LoVo (cell line): Measurements from ENCODE around the gene SEPTIN14.
"Not testable (repeated sequence)": the region's sequence is repeated elsewhere in the genome, so short reads cannot be mapped to it uniquely, and the experiment has no call there.

Experiments
- DNase-seq: peaks from one replicate; pipeline ENCODE4 v3.0.0-alpha.2; 2016; ENCODE audit warnings: low spot score

Gene SEPTIN14

DNA sequence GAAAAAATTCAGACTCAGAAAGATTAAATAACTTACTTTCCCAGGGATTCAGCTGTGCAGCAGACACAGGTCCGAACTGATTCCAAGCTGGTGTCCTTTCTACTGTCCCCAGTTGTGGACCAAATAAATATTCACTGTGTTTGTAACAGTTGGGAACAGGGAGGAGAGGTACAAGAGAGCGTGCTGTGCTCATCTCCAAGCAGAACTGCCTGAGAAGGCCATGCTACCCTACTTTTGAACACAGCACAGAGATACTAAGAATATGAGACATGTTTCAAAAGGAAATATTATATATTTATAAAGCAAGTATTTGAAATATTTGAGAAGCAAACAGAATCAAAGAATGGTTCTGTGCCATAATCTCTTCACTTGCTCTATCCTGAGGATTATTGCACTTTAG lies at the start of gene SEPTIN14:
Gene SEPTIN14 (minus strand): TSS at position 101 of the 400 bp plus-strand sequence. CDS start 756 bp downstream, outside the sequence.
- DNase-seq: not testable (repeated sequence)

DNA sequence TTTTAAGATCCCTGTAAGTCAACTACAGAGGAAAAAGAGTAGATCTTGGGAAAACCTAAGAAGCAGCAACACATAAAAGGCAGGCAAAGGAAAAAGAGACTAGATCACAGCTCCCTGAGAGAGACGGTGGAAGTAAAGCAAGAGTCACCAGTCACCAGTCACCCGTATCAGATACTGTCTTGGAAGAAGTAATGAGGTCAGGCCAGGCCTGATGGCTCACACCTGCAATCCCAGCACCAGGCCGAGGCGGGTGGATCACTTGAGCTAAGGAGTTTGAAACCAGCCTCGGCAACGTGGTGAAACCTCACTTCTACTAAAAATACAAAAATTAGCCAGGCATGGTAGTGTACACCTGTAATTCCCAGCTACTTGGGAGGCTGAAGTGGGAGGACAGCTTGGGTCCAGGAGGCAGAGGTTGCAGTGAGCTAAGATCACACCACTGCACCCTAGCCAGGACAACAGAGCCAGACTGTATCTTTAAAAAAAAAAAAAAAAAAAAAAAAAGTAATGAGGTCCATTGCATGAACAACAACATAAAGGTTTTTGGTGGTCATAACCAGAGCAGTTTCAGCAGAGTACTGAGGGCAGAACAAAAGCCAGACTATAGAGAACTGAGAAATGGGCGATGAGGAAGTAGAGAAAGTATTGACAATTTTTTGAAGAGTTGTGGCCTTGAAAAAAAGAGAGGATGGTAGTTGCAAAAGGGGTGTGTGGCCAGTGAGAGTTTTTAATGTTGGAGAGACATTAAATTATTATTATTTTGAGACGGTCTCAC lies 41.6 kb upstream of the SEPTIN14 start:
- no peak for DNase-seq

DNA sequence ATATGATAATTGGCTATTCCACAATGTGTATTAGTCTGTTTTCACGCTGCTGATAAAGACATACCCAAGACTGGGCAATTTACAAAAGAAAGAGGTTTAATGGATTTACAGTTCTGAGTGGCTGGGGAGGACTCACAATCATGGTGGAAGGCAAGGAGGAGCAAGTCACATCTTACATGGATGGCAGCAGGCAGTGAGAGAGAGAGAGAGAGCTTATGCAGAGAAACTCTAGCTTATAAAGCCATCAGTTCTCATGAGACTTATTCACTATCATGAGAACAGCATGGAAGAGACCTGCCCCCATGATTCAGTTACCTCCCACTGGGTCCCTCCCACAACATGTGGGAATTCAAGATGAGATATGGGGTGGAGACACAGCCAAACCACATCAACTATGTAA lies 38.5 kb upstream of the SEPTIN14 start:
- DNase-seq: not testable (repeated sequence)

- no peak for DNase-seq
These were observed 35.7 kb upstream of the SEPTIN14 start for GRCh38 chr7:55898287-55898686.

- DNase-seq: no peak
These were observed 32.5 kb upstream of the SEPTIN14 start for GRCh38 chr7:55895021-55895420.

- no peak for DNase-seq
These were observed 31.4 kb upstream of the SEPTIN14 start for GRCh38 chr7:55893940-55894339.

- DNase-seq: not testable (repeated sequence)
These were observed 25.8 kb upstream of the SEPTIN14 start for GRCh38 chr7:55888378-55888777.

DNA sequence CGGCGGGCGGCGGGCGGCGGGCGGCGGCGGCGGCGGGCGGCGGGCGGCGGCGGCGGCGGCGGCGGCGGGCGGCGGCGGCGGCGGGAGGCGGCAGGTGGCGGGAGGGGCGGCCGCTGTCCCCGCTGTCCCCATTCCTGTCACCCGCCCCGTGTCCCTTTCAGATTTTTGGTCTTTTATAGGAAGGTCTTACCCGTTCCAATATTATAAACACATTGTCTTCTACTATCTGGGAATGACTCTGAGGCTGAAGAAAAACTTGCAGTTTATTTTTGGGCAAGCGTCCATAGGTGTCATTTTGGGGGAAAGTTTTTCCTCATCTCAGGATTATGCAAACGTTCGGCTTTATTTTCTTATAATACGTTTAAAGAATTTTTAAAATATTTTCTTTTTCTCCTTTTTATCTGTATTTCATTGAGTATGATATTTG lies 25.3 kb upstream of the SEPTIN14 start:
- DNase-seq: peak; percentile 14

- no peak for DNase-seq
These were observed 21.8 kb upstream of the SEPTIN14 start for GRCh38 chr7:55884321-55884720.

GRCh38 chr7:55878691-55879090 lies 16.1 kb upstream of the SEPTIN14 start:
- no peak for DNase-seq

DNA sequence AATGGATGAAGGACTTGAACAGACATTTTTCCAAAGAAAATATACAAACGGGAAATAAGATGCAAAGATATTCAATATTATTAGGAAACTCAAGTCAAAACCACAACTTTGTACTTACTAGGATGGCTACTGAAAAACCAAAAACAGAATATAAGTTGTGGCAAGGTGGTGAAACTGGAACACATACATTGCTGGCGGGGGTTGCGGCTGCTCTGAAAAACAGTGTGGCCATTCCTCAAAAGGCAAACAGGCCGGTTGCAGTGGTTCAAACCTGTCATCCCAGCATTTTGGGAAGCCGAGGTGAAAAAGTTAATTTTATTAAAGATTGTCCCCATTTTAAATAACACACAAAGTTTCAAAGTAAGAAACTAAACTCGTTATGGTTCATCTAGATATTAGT lies 14.8 kb upstream of the SEPTIN14 start:
- DNase-seq: no peak

GRCh38 chr7:55873765-55874164 lies 11.2 kb upstream of the SEPTIN14 start:
- DNase-seq: no peak

DNA sequence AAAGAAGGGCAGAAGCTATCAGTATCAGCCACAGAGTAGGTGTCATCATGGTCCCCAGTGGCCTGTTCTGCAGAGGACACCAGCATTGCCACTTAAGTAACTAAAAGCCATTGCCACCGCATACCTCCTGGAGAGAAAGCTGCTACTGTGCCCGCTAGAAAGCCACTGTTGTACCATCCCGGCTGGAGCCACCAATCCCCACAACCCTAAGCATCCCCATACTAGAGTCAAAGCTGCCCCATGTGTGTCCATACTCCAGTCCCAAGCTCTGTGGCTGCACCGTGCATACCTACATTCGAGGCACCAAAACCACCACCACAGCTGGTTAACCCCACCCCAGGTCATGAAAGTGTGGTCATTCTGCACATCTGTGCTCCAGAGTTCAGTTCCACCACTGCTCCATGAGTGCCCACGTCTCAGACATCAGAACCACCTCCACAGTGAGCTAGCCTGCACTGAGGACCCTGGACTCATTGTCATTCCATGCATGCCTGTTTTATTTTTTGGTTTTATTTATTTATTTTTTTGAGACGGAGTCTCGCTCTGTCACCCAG lies 9.5 kb upstream of the SEPTIN14 start:
- no peak for DNase-seq

- not testable (repeated sequence) for DNase-seq
These were observed 6.4 kb upstream of the SEPTIN14 start for GRCh38 chr7:55868989-55869388.

GRCh38 chr7:55845164-55845563 lies 17.4 kb downstream of the SEPTIN14 start:
- DNase-seq: not testable (repeated sequence)

- DNase-seq: no peak
These were observed 24.0 kb downstream of the SEPTIN14 start for GRCh38 chr7:55838595-55838994.

DNA sequence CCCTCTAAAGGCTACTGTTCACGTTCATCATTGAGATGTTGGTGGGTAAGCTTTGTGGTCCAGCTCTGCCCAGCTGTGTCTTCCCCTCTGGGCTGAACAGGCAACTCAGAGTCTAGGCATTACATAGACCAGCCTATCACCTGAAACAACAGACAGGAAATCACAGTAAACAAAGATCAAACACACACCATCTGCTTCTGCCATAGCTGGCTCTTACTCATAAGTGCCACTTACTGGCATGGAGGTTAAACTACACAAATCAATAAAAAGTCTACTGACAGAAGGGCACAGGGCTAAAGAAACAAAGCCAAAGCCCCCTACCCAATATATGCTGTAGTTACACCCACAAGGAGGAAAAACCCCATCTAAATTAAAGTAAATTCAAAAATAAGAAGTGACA lies 35.0 kb downstream of the SEPTIN14 start:
- no peak for DNase-seq

DNA sequence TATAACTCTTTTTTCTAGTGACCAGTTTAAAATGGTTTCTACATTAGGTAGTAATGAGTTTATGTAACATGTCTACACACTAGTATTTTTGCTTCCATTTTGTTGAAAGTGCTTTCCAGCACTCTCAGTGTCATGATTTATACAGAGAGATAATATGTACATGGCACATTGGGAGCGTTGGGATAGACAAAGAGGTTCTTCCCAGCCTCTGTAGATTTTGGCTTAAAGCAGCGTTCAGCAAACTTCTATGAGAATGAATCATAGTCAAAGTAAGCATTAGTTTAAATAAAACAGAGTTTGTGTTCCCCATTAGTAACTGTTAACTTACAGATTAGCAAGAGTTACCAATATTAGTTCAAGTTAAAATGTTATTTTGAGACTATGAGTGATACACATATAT lies 43.9 kb downstream of the SEPTIN14 start:
- no peak for DNase-seq

DNA sequence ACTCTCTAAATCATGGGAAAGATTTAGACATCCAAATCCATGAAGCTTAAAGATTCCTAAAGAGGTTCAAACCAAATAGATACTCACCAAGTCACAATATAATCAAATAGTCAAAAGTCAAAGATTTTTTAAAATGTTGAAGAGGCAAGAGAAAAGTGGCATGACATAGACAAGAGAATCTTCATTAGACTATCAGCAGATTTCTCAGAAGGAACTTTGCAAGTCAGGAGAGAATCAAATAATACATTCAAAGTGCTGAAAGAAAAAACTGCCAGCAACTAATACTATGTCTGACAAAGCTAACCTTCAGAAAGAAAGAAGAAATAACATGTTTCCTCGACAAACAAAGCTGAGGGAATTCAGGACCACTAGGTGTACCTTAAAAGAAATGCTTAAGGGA lies 65.3 kb downstream of the SEPTIN14 start:
- DNase-seq: not testable (repeated sequence)

GRCh38 chr7:55794527-55794926 lies 68.0 kb downstream of the SEPTIN14 start:
- DNase-seq: peak; percentile 32

DNA sequence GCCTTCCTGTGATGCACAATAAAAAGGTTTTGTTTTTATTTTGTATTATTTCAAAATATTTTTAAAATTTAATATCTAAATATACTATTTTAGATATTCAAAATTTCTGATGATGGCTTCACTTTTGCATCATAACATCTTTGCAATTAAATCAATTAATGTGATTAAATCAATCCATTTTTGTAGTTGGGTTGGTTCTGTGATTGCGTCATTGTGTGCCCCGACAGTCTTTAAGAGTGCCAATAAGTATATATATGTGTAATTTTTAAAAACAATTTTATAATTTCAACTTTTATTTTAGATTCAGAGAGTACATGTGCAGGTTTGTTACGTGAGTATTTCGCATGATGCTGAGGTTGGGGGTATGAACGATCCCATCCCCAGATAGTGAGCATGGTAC lies 70.5 kb downstream of the SEPTIN14 start:
- DNase-seq: no peak

GRCh38 chr7:55787796-55788195 lies 74.8 kb downstream of the SEPTIN14 start:
- DNase-seq: no peak

DNA sequence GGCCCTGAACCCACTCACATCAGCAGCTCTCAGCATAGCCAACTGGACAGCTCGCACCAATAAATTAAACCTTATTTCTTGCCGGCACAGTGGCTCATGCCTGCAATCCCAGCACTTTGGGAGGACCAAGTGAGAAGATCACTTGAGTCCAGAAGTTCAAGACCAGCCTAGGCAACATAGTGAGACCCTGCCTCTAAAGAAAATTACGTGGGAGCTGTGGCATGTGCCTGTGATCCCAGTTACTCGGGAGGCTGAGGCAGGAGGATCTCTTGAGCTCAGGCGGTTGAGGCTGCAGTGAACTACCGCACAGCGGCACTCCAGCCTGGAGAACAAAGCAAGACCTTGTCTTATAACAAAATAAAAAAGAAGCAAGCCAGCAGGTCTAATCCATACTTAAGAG lies 75.7 kb downstream of the SEPTIN14 start:
- DNase-seq: no peak

DNA sequence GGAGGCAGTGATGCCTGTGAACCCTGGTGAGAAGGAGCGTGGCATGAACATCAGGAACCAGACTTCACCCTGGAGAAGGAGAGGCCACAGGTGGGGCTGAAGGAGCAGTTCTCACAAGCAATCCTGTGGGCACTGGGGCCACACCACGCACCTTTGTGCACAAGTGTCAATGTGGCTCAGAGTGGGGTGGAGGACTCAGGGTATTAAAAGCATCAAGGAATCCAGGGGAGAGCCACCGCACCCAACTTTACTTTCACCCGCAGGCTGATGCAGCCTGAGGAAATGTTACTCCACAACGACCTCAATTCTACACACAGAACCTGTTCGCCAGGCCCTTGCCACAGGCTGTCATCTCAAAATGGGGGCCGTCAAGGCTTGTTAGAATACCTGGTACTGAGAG lies 77.1 kb downstream of the SEPTIN14 start:
- DNase-seq: not testable (repeated sequence)
